ENCODE data around the gene DTHD1. TPM values are rescaled to one million over a fixed set of nuclear protein-coding genes. Genes with fewer than 3 reads are reported as not detected.

DTHD1 gene
- polyA plus RNA-seq, 1 of the 3 experiments (the other 2 are of a cell fraction), result not detected

DNA sequence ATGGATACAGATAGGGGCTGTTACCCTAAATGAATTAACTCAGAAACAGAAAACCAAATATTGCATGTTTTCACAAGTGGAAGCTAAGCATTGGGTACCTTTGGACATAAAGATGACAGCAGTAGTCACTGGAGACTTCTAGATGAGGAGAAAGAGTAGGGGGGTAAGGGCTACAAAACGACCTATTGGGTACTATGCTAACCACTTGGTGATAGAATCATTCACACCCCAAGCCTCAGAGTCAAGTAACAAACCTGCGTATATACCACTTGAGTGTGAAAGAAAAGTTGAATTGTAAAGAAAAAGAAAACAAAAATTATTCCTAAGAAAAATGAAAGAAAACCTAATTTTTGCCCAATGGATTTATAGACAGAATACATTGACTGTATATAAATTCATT lies 29.4 kb upstream of the DTHD1 start:
- no peaks in the 10 kb centered on the region for H4K20me1 ChIP-seq (ENCODE audit: insufficient read depth)
- no peak overlapping the region for H2AFZ ChIP-seq (ENCODE audit: low read depth)

DNA sequence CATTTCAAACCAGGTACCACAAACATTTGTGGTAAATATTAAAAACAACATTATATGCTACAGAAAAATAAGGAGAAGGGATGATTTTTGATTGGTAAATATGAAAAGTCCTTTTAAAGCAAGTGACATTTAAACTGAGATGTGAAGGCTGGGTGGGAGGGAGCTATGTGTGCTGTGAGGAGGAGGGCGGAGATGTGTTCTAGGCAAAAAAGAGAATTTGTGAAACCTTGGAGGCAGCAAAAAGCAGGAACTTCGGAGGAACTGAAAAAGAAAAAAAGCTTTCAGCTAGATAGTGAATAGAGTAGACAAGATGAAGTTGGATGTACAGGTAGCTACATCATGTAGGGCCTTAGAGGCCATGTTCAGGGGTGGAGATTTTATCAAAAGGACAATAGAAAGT lies 27.0 kb upstream of the DTHD1 start:
- Histone ChIP-seq H3K9ac (no peak overlapping the region), H3F3A (replicated peaks; ENCODE audit: insufficient read depth) (no peaks in the 10 kb centered on the region), H4K20me1 (ENCODE audit: insufficient read depth) (no peaks in the 10 kb centered on the region), H3K79me2 (ENCODE audit: insufficient read depth) (no peaks in the 10 kb centered on the region), H3K36me3 (replicated peaks in 1 of 2; ENCODE audit: control insufficient read depth in 1 of 2, insufficient read depth in 2 of 2, low read length in 1 of 2) (no peaks in the 10 kb centered on the region), H3K4me1 (ENCODE audit: control insufficient read depth in 1 of 2, insufficient read depth in 2 of 2, low read depth in 1 of 2, low read length in 1 of 2) (no peaks in the 10 kb centered on the region), H3K9me2 (no peaks in the 10 kb centered on the region), H3K4me2 (no peak overlapping the region), H3K9me3 (no peaks in the 10 kb centered on the region), H3K27me3 (ENCODE audit: insufficient read depth) (no peaks in the 10 kb centered on the region), H3K4me3 (ENCODE audit: low read depth in 2 of 2, low read length in 1 of 2) (no peak overlapping the region), H2AFZ (ENCODE audit: low read depth) (no peak overlapping the region), H3K27ac (ENCODE audit: low read depth in 2 of 2, low read length in 1 of 2) (no peak overlapping the region)
- DNase-seq, result no peak
- ChIA-PET CTCF (no interaction called here), POLR2A (no interaction called here)
- 18% methylated on average over 2 of the region's 2 CpGs for WGBS (ENCODE audit: low lambda C conversion rate)
- TF ChIP-seq, protein P1, sequence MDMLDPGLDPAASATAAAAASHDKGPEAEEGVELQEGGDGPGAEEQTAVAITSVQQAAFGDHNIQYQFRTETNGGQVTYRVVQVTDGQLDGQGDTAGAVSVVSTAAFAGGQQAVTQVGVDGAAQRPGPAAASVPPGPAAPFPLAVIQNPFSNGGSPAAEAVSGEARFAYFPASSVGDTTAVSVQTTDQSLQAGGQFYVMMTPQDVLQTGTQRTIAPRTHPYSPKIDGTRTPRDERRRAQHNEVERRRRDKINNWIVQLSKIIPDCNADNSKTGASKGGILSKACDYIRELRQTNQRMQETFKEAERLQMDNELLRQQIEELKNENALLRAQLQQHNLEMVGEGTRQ (IDR thresholded peaks at IDR 0.05; ENCODE audit: borderline replicate concordance, low read depth, low read length), result no peak
- TF ChIP-seq RAD21 (IDR thresholded peaks at IDR 0.05; ENCODE audit: low read length) (no peak), POLR2AphosphoS5 (IDR thresholded peaks at IDR 0.05; ENCODE audit: low read depth, low read length) (no peak), EP300 (IDR thresholded peaks at IDR 0.05; ENCODE audit: borderline replicate concordance in 1 of 2, low read depth in 1 of 2, low read length in 1 of 2) (no peak), SIN3A (IDR thresholded peaks at IDR 0.05; ENCODE audit: borderline replicate concordance, low read depth, low read length) (no peak), MEF2A (IDR thresholded peaks at IDR 0.05; ENCODE audit: borderline replicate concordance, low read depth) (no peak), FOSL2 (IDR thresholded peaks at IDR 0.05; ENCODE audit: borderline replicate concordance, low read depth) (no peak), TCF12 (IDR thresholded peaks at IDR 0.05) (no peak), FOXJ3 (CRISPR knock-in tag; IDR thresholded peaks at IDR 0.05) (no peak), TEAD4 (IDR thresholded peaks at IDR 0.05; ENCODE audit: borderline replicate concordance, insufficient read depth) (no peak), GABPA (IDR thresholded peaks at IDR 0.05; ENCODE audit: low read depth) (no peak), TAF1 (IDR thresholded peaks at IDR 0.05; ENCODE audit: borderline replicate concordance, low read depth, low read length) (no peak), NFIC (IDR thresholded peaks at IDR 0.05; ENCODE audit: borderline replicate concordance) (no peak), RXRA (IDR thresholded peaks at IDR 0.05; ENCODE audit: borderline replicate concordance, low read depth) (no peak), RFX5 (IDR thresholded peaks at IDR 0.05; ENCODE audit: low read length) (no peak)
- TF ChIP-seq, protein P2, sequence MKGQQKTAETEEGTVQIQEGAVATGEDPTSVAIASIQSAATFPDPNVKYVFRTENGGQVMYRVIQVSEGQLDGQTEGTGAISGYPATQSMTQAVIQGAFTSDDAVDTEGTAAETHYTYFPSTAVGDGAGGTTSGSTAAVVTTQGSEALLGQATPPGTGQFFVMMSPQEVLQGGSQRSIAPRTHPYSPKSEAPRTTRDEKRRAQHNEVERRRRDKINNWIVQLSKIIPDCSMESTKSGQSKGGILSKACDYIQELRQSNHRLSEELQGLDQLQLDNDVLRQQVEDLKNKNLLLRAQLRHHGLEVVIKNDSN (IDR thresholded peaks at IDR 0.05; ENCODE audit: borderline replicate concordance, low read depth), result no peak
- TF ChIP-seq, protein P3, sequence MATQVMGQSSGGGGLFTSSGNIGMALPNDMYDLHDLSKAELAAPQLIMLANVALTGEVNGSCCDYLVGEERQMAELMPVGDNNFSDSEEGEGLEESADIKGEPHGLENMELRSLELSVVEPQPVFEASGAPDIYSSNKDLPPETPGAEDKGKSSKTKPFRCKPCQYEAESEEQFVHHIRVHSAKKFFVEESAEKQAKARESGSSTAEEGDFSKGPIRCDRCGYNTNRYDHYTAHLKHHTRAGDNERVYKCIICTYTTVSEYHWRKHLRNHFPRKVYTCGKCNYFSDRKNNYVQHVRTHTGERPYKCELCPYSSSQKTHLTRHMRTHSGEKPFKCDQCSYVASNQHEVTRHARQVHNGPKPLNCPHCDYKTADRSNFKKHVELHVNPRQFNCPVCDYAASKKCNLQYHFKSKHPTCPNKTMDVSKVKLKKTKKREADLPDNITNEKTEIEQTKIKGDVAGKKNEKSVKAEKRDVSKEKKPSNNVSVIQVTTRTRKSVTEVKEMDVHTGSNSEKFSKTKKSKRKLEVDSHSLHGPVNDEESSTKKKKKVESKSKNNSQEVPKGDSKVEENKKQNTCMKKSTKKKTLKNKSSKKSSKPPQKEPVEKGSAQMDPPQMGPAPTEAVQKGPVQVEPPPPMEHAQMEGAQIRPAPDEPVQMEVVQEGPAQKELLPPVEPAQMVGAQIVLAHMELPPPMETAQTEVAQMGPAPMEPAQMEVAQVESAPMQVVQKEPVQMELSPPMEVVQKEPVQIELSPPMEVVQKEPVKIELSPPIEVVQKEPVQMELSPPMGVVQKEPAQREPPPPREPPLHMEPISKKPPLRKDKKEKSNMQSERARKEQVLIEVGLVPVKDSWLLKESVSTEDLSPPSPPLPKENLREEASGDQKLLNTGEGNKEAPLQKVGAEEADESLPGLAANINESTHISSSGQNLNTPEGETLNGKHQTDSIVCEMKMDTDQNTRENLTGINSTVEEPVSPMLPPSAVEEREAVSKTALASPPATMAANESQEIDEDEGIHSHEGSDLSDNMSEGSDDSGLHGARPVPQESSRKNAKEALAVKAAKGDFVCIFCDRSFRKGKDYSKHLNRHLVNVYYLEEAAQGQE (IDR thresholded peaks at IDR 0.05; ENCODE audit: low read depth, low read length), result no peak
- TF ChIP-seq, protein P4, sequence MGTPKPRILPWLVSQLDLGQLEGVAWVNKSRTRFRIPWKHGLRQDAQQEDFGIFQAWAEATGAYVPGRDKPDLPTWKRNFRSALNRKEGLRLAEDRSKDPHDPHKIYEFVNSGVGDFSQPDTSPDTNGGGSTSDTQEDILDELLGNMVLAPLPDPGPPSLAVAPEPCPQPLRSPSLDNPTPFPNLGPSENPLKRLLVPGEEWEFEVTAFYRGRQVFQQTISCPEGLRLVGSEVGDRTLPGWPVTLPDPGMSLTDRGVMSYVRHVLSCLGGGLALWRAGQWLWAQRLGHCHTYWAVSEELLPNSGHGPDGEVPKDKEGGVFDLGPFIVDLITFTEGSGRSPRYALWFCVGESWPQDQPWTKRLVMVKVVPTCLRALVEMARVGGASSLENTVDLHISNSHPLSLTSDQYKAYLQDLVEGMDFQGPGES (IDR thresholded peaks at IDR 0.05; ENCODE audit: low read depth, low read length), result no peak
- TF ChIP-seq, protein P5, sequence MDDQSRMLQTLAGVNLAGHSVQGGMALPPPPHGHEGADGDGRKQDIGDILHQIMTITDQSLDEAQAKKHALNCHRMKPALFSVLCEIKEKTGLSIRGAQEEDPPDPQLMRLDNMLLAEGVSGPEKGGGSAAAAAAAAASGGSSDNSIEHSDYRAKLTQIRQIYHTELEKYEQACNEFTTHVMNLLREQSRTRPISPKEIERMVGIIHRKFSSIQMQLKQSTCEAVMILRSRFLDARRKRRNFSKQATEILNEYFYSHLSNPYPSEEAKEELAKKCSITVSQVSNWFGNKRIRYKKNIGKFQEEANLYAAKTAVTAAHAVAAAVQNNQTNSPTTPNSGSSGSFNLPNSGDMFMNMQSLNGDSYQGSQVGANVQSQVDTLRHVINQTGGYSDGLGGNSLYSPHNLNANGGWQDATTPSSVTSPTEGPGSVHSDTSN (IDR thresholded peaks at IDR 0.05), result no peak

More for the DNA sequence above, 29.4 kb upstream of the DTHD1 start:
- WGBS (ENCODE audit: low lambda C conversion rate), result 15% methylated on average over 2 of the region's 2 CpGs
- TF ChIP-seq RCOR1 (IDR thresholded peaks at IDR 0.05; ENCODE audit: low read length) (no peak), SMC3 (IDR thresholded peaks at IDR 0.05; ENCODE audit: low read depth, low read length) (no peak), POLR2AphosphoS5 (IDR thresholded peaks at IDR 0.05; ENCODE audit: low read depth, low read length) (no peak), RFX5 (IDR thresholded peaks at IDR 0.05; ENCODE audit: low read length) (no peak), RAD21 (IDR thresholded peaks at IDR 0.05; ENCODE audit: low read length) (no peak), FOSL2 (IDR thresholded peaks at IDR 0.05; ENCODE audit: borderline replicate concordance, low read depth) (no peak), TCF12 (IDR thresholded peaks at IDR 0.05) (no peak)
- H3K4me3 ChIP-seq (ENCODE audit: low read depth in 2 of 2, low read length in 1 of 2), result no peak overlapping the region
- H3K27ac ChIP-seq (ENCODE audit: low read depth in 2 of 2, low read length in 1 of 2), result no peak overlapping the region
- H3K79me2 ChIP-seq (ENCODE audit: insufficient read depth), result no peaks in the 10 kb centered on the region
- H3K27me3 ChIP-seq (ENCODE audit: insufficient read depth), result no peaks in the 10 kb centered on the region
- H3F3A ChIP-seq (replicated peaks; ENCODE audit: insufficient read depth), result no peaks in the 10 kb centered on the region
- POLR2A ChIA-PET, result no interaction called here
- H3K4me2 ChIP-seq, result no peak overlapping the region
- CTCF ChIA-PET, result no interaction called here
- H3K36me3 ChIP-seq (replicated peaks in 1 of 2; ENCODE audit: control insufficient read depth in 1 of 2, insufficient read depth in 2 of 2, low read length in 1 of 2), result no peaks in the 10 kb centered on the region
- H3K4me1 ChIP-seq (ENCODE audit: control insufficient read depth in 1 of 2, insufficient read depth in 2 of 2, low read depth in 1 of 2, low read length in 1 of 2), result no peaks in the 10 kb centered on the region
- H3K9me2 ChIP-seq, result no peaks in the 10 kb centered on the region
- H3K9me3 ChIP-seq, result no peaks in the 10 kb centered on the region
- no peak overlapping the region for H3K9ac ChIP-seq
- no peak for DNase-seq

All from SK-N-SH (cell line).